Skeletal muscle cell (primary cell): ENCODE results near the gene CTNNA3.

ENCODE experiments used
- DNase-seq: peaks from one replicate; pipeline ENCODE4 v3.0.0-alpha.2; 2010; ENCODE audit warnings: low read depth
- H3K4me3 ChIP-seq: 2 replicates; pipeline ENCODE4 v1.5.1; 2011; ENCODE audit warnings: low read depth, mild to moderate bottlenecking, control low read depth, low read length, moderate library complexity

CTNNA3 gene

GRCh38 chr10:66283064-66283463, 1412.9 kb downstream of the CTNNA3 start:
- DNase-seq = no peak
- no peak overlapping the region for H3K4me3 ChIP-seq

DNA sequence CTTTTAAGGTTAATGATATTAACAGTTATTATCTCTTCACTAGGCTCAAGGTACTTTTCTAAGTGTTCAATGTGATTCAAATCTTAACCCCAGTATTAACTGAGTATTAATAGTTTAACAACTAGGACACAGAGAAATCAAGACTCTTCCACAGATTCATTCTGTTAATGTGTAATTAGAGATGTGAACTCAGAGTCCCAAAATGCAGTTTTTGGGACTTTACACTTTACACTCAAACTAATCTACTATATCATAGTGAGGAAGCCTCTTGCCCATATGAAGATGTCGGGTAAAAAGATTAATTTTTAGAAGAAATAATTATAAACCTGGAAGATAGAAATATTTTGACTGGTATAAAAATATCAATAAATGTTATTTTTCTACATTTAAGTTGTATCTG, 1414.7 kb downstream of the CTNNA3 start:
- H3K4me3 ChIP-seq = no peak overlapping the region
- no peak for DNase-seq

DNA sequence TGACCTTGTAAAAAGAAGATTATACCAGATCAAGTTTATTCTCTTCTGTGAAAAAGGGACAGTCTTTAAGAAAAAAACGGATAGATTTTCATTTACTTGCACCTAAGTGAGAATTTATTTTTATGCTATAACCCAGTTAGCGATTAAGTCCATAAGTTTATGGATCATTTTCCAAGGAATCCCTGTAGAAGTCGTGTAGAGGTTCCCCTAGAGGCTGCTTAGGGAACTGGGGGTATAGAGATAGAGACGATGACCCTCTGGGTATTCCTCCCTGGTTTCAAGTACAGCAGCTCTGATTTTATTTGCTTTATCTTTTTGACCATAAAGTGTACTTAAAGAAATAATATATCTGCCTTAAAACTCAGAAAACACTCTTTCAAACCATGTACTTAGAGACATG, 1418.5 kb downstream of the CTNNA3 start:
- DNase-seq = no peak
- H3K4me3 ChIP-seq = no peak overlapping the region

GRCh38 chr10:66273966-66274519, 1422.0 kb downstream of the CTNNA3 start:
- no peak for DNase-seq

DNA sequence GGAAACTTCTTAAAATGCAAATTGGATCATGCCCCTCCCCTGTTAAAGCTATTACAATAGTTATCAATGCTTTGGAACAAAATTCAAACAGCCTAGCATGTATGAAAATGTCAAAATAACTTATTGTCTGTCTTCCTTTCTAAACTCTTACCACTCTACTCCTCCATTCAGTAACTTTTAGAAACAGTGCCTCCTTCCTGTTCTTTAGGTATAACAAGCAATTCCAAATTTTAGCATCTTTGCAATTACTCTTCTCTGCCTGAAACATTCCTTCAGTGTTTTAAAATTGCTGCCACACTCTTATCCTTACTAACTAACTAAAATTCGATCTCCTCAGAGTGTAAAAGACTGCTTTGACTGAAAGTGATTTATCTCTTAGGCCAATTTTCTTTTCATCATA, 1430.6 kb downstream of the CTNNA3 start:
- DNase-seq = no peak
- no peak overlapping the region for H3K4me3 ChIP-seq

More at GRCh38 chr10:66273966-66274519, 1422.0 kb downstream of the CTNNA3 start:
- no peak overlapping the region for H3K4me3 ChIP-seq

DNA sequence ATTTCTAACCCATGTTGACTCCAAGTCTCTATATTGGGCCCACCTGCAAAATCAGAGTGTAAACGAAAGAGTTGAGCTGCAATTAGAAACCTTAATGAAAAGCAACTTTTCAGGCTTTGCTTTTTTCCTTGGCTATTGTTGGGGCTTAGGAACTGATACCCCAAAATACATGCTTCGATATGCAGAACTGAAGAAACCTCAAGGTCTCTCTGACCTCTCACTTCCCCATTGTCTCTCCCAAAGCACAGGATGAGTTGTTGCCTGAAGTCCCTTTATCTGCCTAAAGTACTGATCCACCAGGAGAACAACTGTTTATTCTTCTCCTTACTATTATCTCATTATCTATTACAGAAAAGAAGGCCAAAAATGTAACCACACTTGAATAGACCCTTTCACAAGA, 1436.2 kb downstream of the CTNNA3 start:
- DNase-seq = no peak
- H3K4me3 ChIP-seq = no peak overlapping the region

GRCh38 chr10:66258693-66259092, 1437.3 kb downstream of the CTNNA3 start:
- no peak overlapping the region for H3K4me3 ChIP-seq
- DNase-seq = no peak

DNA sequence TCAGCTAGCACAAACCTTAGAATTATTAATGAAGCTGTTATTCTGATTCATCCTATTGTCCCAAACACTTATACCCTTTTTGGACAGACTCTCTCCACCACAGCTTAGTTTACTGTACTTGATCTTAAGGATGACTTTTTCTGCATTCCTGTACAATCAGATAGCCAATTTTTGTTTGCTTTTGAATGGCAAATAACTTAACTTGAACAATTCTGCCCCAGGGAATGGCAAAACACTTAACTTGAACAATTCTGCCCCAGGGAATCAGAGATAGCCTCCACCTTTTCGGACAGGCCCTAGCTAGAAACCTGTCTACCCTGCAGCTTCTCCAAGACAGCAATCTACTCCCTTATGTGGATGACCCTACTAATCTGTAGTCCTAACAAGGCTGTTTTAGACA, 1438.2 kb downstream of the CTNNA3 start:
- H3K4me3 ChIP-seq = no peak overlapping the region
- no peak for DNase-seq

GRCh38 chr10:66252986-66253385, 1443.0 kb downstream of the CTNNA3 start:
- DNase-seq = no peak
- no peak overlapping the region for H3K4me3 ChIP-seq

DNA sequence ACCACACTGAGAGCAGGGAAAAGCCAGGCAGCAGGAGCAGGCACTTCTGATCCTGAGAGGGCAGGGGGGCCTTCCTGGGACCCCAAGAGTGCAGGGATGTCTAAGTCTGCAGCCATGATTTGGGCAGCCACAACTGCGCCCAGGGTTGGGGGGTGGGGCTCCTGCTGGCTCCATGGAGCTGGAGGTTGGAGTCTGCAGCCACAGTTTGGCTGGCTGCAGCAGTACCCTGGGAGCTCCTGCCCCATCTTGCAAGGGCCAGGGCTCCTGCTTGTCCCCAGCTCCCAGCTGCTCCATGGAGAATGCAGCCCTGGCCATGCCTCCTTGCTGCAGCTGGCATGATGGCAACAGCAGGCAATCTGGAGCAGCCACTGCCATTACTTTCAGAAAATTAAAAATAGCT, 1449.8 kb downstream of the CTNNA3 start:
- no peak overlapping the region for H3K4me3 ChIP-seq
- DNase-seq = no peak

GRCh38 chr10:66244953-66245352, 1451.0 kb downstream of the CTNNA3 start:
- H3K4me3 ChIP-seq = no peak overlapping the region
- no peak for DNase-seq

DNA sequence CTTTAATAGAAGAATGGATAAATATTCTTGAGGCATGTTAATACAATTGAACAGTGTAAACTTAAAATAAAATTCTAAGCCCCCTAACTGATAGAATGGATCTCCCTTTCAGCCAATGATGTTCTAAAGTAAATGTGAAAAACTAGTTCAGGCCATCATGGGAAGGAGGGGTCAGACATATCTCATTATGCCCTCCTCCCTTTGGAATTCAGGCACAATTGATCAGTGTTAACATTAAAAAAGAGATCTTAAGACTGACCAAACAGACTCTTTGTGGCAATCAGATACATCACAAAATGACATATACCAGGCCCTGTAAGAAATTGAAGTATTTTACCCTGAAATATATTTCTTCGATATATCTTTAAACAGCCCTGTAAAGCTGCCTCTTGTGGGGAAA, 1453.1 kb downstream of the CTNNA3 start:
- DNase-seq = no peak

DNA sequence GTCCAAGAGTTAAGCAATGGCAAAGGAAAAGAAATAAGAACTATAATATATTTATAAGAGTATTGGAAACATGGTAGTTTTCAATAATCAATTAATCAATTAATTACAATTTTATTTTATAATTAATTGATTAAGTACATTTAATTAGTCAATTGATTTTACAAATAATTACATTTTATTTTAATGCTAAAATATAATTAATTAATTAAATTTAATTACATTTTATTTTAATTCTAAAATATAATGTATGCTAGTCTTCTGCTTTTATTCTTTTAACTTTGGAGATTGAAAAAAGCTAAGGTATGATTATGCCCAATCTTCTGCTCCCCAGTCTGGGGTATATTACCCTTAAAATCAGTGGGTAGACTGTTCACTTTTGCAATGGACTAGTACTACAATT, 1456.9 kb downstream of the CTNNA3 start:
- no peak for DNase-seq

More for the DNA sequence above, 1453.1 kb downstream of the CTNNA3 start:
- H3K4me3 ChIP-seq = no peak overlapping the region

DNA sequence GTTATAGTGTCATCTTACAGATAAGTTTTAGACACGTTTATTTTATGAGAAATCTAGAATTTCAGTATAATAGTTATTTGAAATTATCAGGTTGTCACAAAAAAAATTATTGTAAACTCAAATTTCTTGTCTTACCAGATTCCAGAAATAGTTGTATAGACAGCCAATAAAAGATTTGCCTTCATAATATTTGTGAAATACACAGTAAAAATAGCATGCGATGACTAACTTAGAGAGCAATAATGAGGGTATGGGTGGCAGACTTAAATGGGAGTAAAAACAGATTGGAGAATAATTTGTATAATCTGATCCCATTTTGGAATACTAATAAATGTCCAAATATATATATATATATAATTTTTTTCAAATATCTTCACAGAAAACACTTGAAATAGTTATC, 1457.7 kb downstream of the CTNNA3 start:
- DNase-seq = no peak
- no peak overlapping the region for H3K4me3 ChIP-seq

More for the DNA sequence above, 1456.9 kb downstream of the CTNNA3 start:
- H3K4me3 ChIP-seq = no peak overlapping the region

DNA sequence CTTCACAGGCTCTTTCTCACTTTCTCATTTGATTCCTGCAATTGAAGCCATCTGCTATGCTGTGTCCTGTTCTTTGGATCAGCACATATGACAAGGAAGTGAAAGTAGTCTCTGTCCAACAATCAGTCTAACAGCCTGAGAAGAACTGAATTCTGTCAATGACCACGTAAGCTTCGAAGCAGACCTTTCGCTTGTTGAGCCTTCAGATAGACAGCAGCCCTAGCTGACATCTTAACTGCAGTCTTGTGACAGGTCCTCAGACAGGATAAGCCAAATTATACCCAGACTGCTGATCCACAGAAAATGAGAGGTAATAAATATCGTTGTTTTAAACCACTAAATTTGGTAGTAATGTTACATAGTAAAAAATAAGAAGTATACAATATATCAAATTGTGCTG, 1461.1 kb downstream of the CTNNA3 start:
- no peak overlapping the region for H3K4me3 ChIP-seq

DNA sequence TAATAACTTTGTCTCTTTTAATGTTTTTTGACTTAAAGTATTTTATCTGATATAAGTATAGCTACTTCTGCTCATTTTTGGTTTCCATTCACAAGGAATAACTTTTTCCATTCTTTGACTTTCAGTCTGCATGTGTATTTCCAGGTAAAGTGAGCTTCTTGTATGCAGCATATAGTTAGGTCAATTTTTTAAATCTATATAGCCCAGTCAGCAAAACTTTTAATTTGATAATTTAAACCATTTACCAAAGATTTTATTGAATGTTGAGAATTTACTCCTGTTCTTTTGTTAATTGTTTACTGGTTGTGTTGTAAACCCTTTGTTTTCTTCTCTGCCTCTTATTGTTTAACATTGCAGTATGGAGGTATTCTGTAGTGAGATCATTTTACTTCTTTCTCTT, 1467.1 kb downstream of the CTNNA3 start:
- no peak overlapping the region for H3K4me3 ChIP-seq
- DNase-seq = no peak

More for the DNA sequence above, 1461.1 kb downstream of the CTNNA3 start:
- DNase-seq = no peak

GRCh38 chr10:66223656-66224055, 1472.3 kb downstream of the CTNNA3 start:
- no peak overlapping the region for H3K4me3 ChIP-seq
- no peak for DNase-seq

DNA sequence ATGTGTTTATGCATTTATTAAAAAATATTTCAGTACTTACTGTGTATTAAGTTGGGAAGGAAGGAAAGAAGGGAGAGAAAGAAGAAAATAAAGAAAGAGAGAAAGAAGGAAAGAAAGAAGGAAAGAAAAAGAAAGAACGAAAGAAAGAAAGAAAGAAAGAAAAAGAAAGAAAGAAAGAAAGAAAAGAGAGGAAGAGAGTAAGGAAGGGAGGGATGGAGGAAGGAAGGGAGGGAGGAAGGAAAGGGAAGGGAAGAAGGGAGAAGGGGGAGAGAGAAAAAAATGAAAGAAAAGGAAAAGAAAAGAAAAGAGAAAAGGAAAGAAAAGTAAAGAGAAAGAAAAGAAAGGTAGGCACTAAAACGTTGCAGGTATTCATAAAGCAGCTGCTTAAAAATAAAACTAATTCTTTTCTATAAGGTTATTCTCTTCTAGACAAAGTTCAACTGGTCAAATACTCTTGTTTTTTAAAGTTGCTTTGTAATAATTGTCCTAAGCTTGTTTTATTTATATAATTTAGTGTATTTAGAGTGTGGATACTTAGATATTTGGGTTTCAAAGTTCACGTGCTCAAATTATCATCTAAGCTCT, 1473.4 kb downstream of the CTNNA3 start:
- no peak overlapping the region for H3K4me3 ChIP-seq
- no peak for DNase-seq

- H3K4me3 ChIP-seq = no peak overlapping the region
- DNase-seq = no peak
Measured at GRCh38 chr10:66218981-66219587, 1476.9 kb downstream of the CTNNA3 start.

- DNase-seq = no peak
- no peak overlapping the region for H3K4me3 ChIP-seq
Measured at GRCh38 chr10:66218289-66218688, 1477.7 kb downstream of the CTNNA3 start.

- DNase-seq = no peak
- no peak overlapping the region for H3K4me3 ChIP-seq
Measured at GRCh38 chr10:66215920-66216319, 1480.1 kb downstream of the CTNNA3 start.
